Thyroid gland (tissue), 4 donors: ENCODE measurements around the gene MAGEB6B.

Experiments used
- POLR2A ChIP-seq, 2 donors: fragments of 450-650 bp; IDR thresholded peaks; one replicate each; pipeline ENCODE4 v1.6.1; 2017; ENCODE audit warnings: antibody characterized with exemption in 2 of 2, mild to moderate bottlenecking in 2 of 2, moderate library complexity in 1 of 2
- TF ChIP-seq, protein P1 (sequence below), 6 experiments: fragments of 200-600 bp in 3 of 6; fragments of 450-650 bp in 3 of 6; sonication (generic) in 3 of 6; IDR thresholded peaks; one replicate each; pipeline ENCODE4 v1.5.1; 2016 to 2019; ENCODE audit warnings: antibody characterized with exemption in 6 of 6, mild to moderate bottlenecking in 2 of 6, inconsistent platforms in 1 of 6, moderate library complexity in 1 of 6

- TF ChIP-seq, protein P1, sequence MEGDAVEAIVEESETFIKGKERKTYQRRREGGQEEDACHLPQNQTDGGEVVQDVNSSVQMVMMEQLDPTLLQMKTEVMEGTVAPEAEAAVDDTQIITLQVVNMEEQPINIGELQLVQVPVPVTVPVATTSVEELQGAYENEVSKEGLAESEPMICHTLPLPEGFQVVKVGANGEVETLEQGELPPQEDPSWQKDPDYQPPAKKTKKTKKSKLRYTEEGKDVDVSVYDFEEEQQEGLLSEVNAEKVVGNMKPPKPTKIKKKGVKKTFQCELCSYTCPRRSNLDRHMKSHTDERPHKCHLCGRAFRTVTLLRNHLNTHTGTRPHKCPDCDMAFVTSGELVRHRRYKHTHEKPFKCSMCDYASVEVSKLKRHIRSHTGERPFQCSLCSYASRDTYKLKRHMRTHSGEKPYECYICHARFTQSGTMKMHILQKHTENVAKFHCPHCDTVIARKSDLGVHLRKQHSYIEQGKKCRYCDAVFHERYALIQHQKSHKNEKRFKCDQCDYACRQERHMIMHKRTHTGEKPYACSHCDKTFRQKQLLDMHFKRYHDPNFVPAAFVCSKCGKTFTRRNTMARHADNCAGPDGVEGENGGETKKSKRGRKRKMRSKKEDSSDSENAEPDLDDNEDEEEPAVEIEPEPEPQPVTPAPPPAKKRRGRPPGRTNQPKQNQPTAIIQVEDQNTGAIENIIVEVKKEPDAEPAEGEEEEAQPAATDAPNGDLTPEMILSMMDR (IDR thresholded peaks at IDR 0.05) = no peak
- TF ChIP-seq POLR2A (IDR thresholded peaks at IDR 0.05) = no peak
Observed at GRCh38 chrX:26138274-26138673, 22.1 kb upstream of the MAGEB6B start, which contains the start of gene MAGEB18.
